Measurements from ENCODE around the gene STYXL2.

STYXL2 gene

DNA sequence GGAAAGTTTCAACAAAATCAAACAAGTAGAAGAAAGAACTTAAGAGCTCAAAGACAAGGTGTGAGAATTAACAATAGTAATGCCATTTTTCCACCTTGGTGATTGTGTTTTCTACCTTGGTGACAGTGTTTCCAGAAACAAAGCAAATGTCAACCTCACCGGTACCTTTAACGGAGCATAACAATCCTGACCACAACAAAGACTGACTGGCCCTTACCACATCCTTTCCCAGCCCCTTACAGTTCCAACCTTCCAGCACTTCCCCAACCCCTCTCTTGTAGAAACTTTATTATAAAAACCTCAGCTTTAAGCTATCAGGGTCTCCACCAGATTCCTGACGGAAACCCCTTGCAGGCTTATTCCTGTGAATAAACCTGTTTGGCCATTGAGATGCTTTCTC, 16.7 kb downstream of the STYXL2 start:
- no peak for DNase-seq

DNA sequence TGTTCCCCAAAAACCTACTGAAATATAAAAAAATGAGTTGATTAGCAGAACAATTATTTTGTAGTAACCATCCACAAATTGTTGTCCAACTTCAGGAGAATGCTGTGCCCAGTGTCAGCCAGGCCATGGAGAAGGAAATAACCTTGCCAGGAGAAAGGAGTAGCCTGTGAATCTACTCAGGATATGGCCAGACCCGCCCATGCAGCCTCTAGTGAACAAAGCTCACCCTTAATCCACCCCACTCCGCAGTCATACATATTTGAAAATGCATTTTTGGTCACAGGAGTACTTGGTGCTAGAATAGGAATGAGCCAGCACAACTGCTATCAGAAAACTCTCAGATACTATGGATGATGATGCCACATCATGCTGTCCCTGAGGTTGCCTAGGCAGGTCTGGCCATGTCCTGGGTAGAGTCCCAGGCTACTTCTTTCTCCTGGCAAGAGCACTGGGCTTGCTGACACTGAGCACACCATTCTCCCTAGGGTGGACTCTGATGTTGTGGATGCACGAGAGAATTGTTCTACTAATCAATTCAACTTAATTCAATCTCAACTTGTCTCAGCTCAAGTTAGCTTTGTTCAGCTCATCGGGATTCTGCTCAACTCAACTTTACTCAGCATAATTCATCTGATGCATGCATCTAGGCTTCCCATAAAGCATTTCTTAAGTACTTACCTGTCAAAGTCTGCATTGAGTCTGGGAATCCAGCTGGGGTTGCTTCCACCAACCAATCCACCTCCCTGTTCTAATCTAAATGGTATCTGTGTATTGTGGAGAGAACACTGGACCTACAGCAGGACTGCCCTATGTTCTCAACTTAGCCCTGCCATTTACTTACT, 18.2 kb downstream of the STYXL2 start:
- no peak for DNase-seq

DNA sequence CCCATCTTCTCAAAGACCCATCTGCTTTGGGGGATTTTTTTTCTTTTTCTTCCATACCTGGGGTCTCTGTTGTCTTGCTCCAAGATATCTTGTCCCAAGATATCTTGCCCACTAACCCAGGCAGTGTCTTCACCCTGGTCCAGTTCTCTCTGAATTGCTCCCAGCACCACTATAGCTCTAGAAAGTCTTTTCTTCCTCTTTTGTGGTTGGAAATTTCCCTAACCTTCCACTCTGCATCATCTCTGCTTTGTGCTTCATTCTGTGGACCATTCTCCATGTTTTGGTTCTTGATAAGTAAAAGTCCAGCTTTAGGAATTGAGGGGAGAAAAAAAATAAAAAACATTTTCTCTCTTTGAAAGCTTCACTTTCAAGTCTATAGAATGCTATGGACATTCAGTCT, 20.9 kb downstream of the STYXL2 start:
- no peak for DNase-seq

DNA sequence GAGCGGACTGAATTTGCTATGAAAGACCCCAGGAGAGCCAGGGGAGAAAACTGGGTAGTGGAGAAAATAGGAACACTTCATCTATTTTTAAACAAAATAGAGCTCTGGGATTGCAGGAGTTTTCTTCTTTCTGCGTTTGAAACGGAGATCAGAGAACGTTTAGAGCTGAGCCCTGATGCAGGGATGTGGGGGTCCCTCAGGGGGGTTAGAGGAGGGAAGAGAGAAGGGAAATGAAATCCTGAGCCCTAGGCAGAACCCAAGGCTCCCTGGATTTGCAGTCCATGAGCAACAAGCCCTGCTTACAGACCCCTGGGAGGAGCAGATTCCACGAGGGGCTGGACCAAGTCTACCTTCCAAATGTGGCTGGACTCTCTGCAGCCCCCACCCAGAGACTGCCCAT, 21.8 kb downstream of the STYXL2 start:
- no peak for DNase-seq

DNA sequence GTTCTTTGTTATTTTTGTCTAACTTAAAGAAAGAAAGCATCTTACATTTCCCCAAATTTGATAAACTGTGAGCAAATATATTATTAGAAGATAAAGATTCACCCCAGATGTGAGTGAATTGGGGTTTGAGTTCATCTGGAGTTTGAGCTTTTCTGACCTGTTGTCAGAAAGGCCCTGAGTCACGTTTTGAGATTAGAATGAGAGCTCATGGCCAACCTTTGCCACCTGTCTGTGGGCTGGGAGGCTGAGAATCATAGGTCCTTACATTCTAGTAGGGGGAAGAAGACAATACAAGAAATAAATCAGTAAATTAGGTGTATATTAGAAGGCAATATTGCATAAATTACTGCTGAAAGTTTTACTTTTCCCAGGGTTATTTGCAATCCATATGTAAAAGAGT, 22.3 kb downstream of the STYXL2 start:
- no peak for DNase-seq

DNA sequence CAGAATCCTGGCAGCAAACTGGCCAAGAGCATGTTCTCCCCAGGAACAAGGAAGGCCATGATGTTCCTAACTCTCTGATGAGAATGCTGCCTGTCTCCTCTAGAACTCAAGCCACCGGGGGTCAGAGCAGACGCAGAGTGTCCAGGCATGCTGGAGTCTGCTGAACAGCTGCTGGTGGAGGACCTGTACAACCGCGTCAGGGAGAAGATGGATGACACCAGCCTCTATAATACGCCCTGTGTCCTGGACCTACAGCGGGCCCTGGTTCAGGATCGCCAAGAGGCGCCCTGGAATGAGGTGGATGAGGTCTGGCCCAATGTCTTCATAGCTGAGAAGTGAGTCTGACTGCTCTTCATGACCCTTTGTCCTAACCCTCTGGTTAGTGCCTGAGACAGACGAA, 23.4 kb downstream of the STYXL2 start:
- no peak for DNase-seq

DNA sequence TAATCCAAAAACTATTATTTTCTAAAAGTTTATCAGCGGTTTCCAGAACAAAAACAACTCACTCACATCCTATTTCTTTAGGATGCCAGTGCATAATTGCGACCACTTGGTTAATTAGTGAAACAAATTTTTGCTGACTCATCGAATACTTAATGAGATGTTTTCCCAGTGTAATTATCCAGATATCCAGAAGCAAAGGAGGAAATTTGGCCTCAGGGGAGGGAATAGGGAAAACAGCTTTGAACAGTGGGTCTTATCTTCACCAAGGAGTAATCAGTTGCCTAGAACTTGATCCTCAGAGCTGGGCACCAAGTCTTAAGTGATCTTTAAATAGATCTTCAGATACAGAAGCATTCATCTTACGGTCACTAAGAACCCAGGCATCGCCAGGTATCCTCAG, 24.3 kb downstream of the STYXL2 start:
- DNase-seq = no peak

DNA sequence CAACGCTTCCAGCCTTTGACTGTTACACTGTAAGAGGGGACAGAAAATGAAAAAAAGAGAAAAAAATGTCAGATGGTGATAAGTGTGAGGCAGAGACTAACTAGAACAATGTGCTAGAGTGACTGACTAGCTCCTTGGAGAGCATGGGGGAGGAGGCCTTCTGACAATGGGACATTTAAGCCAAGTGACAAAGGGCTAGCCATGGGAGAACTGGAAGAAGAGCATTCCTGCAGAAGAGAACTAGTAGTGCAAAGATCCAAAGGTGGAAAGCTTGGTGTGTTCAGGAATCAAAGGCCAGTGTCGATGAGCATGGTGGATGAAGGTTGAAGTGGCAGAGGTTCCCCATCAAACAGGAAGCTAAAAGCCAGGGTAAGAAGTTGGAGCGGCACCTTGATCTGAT, 25.8 kb downstream of the STYXL2 start:
- DNase-seq = no peak

DNA sequence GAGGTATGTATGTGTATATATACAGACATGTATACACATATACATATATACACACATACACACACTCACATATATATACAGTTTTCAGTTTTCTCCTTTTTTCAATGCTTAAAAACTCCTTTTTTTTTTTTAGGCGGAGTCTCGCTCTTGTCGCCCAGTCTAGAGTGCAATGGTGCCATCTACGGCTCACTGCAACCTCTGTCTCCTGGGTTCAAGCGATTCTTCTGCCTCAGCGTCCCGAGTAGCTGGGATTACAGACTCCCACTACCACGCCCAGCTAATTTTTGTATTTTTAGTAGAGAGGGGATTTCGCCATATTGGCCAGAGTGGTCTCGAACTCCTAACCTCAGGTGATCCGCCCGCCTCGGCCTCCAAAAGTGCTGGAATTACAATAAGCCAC, 27.0 kb downstream of the STYXL2 start:
- DNase-seq = no peak

DNA sequence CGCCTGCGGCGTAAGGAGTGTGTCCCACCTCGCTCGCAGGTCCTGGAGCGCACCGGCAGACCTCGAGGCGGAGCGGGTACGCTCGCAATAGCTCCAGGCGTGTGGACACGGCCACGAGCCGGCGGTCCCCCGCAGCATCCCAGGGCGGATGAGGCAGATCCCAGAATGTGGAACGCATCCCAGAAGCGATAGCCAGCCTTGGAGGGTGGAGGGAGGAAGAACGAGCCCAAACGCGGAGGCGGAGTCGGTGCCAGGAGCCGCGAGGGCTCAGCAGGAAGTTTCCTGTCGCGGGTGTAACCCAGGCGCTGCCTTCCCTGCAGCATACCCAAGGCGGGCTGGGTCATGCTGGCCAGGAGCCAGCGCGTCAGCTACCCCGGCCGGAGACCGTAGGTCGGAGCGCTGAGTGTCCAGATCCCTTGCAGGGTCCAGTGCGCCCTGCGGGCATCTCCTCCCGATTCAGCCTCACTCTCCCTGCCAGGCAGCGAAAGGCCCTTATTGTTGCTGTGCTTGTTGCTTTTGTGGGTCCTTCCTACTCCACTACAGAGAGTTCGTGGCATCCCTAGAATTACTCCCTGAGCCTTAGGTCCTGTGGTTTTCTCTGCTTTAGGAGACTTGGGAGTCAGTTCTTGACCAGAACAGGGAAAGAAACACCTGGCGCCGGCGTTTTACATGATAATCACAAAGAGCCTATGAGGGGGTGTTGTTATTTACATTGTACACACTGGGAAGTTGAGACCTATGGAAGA, 27.7 kb downstream of the STYXL2 start:
- peak; percentile 42 for DNase-seq

DNA sequence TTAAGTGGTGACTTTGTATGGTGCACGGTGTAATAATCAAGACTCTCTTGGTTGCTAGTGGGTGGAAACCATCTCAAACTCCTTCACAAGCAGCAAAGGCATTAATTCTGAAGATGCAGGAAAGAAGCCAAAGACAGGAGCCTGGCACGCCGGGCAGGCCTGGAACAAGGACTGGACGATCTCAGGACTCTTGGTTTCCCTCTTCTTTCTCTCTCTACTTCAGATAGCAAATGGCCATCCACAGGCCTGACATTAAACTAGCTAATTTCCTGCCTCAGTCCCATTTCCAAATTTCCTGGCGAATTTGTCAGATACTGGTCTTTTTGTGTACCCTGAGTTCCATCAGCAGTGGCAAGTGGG, 28.2 kb downstream of the STYXL2 start:
- no peak for DNase-seq

DNA sequence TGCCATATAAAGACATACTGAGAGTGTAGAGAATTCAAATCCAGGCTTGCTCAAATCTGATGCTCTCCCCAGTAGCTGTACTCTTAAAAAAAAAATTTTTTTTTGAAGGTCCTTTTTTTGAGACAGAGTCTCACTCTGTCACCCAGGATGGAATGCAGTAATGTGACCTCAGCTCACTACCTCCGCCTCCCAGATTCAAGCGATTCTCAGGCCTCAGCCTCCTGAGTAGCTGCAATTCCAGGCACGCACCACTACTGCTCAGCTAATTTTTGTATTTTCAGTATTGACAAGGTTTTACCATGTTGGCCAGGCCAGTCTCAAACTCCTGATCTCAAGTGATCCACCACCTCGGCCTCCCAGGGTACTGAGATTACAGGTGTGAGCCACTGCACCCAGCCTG, 28.7 kb downstream of the STYXL2 start:
- no peak for DNase-seq

DNA sequence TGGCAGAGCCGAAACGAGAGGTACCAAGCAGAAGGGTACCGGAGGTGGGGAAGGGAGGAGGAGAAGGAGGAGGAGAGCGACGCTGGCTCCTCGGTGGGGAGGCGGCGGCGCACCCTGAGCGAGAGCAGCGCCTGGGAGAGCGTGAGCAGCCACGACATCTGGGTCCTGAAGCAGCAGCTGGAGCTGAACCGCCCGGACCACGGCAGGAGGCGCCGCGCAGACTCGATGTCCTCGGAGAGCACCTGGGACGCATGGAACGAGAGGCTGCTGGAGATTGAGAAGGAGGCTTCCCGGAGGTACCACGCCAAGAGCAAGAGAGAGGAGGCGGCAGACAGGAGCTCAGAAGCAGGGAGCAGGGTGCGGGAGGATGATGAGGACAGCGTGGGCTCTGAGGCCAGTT, 32.4 kb downstream of the STYXL2 start:
- no peak for DNase-seq

DNA sequence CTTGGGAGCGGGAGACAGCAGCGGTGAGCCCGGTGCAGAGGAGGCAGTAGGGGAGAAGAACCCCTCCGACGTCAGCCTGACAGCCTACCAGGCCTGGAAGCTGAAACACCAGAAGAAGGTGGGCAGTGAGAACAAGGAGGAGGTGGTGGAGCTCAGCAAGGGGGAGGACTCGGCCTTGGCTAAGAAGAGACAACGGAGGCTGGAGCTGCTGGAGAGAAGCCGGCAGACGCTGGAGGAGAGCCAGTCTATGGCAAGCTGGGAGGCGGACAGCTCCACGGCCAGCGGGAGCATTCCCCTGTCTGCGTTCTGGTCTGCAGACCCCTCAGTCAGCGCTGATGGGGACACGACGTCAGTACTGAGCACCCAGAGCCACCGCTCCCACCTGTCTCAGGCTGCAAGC, 32.9 kb downstream of the STYXL2 start:
- DNase-seq = no peak

DNA sequence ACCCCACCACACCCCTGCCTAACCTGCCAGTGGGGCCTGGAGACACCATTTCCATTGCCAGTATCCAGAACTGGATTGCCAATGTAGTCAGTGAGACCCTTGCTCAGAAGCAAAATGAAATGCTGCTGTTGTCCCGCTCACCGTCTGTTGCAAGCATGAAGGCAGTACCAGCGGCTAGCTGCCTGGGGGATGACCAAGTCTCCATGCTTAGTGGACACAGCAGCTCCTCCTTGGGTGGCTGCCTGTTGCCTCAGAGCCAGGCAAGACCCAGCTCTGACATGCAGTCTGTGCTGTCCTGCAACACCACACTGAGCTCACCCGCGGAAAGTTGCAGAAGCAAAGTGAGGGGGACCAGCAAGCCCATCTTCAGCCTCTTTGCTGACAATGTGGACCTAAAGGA, 33.4 kb downstream of the STYXL2 start:
- DNase-seq = no peak

DNA sequence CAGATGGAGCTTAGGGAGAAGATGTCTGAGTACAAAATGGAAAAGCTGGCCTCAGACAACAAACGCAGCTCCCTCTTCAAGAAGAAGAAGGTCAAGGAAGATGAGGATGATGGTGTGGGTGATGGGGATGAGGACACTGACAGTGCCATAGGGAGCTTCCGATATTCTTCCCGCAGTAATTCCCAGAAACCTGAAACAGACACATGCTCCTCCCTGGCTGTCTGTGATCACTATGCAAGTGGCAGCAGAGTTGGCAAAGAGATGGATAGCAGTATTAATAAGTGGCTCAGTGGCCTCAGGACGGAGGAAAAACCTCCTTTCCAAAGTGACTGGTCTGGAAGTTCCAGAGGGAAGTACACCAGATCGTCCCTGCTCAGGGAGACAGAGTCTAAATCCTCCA, 33.8 kb downstream of the STYXL2 start:
- no peak for DNase-seq

DNA sequence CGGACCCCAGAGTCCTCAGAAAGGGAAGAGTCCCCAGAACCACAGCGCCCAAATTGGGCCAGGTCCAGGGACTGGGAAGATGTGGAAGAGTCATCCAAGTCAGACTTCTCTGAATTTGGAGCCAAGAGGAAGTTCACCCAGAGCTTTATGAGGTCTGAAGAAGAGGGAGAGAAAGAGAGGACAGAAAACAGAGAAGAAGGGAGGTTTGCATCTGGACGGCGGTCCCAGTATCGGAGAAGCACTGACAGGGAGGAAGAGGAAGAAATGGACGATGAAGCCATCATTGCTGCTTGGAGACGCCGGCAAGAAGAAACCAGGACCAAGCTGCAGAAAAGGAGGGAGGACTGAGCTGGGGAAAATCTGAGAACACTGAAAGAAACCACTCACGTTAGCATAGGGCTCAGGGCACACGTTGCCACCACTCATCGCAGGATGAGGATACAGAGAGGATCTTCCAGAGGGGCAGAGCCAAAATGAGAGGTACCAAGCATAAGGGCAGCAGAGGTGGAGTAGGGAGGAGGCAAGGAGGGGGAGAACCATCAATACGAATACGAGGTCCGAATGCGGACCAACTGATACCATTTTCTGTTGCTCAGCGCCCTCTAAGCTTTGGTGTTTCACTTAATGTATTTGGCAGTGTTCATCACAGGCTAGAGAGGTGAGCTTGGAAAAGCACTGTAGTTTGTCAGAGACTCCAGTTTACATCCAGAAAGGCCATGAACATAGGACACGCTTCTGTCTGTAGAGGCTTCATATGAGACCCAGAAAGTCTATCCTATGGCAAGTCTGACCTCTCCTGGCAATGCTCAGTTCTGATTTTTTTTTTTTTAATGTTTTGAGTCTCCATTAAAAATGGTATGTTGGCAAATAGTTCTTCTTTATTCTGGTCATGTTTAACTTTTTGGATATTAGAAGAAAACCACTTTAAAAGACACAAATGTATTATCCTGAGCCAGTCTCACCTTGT, 34.7 kb downstream of the STYXL2 start:
- DNase-seq = no peak

DNA sequence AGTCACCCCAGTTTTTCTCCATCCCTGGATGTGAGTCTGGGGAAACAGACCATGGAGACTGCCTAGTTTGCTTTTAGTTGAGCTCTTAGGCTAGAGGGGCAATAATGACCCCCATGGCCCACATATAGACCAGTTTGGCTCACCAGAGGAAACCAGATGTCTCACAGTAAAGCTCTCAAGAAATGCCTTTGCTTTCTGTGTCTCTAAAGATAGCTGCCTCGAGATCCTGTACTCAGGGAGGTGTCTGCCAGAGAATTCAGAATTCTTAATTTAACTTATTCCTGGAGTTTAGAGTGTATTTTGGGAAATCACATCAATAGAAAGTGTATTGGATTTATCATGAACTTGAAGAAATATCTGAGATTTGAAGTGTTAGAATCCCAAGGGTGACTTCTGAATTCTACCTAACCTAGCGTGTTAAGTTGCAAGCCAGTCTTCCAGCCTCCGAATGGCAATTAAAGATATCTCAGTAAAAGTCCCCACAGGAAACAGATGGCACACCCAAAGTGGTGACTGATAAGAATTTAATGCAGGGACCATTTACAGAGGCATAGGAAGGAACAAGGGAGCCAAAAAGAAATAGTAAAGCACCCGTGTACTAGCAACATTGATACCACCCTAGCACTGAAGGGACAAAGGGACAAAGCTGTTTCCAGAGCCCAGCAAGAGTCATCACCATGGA, 37.1 kb downstream of the STYXL2 start:
- no peak for DNase-seq

DNA sequence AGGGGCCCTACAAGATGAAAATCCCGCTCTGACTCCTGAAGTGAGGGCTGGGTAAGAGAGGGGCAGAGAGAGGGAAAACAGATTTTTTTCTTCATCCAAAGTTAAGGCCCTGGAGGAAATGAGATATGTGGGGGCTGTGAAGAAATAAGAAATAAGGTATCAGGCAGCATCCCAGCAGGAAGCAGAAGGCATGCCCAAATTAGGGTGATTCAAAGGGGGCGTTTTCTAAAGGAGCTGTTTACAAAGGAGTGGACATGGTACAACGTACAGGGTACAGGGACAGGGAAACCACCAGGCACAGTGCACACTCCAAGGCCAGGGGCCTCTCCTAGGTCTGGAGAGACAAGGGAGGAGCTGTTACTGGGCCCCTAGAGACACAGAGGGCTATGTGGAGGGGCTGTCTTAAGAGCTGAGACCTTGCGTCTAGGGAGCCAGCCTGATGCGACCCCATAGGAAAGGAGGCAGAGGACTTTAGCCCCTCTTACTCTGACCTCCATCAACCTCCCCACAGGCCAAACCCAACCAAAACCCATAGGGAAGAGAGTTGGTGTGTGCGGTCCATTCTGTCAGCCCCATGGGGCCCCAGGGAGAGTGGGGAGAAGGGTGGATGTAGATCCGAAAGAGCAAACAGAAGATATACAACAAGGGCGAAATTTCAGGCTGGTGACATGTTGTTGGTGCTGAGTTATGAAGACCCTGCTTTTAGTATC, 38.6 kb downstream of the STYXL2 start:
- DNase-seq = no peak

DNA sequence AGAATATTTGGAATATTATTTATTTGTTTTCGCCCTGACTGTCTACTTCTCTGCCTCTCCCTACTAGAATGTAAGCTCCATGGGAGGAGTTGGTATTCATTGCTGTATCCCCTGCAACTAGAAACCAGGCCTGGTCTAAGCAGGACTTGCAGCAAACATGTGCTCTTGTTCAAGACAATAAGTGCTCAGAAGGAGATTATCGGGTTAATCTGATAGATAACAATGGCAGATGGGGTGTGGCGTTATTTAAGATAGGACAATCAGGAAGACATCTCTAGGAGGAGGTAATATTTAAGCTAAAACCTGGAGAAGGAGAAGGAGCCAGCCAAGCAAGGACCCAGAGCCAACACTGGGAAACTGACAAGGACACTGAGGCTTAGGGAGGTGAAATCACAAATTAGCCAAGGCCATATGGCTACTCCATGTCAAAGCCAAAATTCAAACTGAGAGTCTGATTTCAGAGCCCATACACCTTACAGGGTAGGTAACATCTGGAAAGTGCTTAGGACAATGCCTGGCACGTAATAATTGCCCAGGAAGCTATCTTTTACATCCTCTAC, 41.5 kb downstream of the STYXL2 start:
- DNase-seq = no peak

DNA sequence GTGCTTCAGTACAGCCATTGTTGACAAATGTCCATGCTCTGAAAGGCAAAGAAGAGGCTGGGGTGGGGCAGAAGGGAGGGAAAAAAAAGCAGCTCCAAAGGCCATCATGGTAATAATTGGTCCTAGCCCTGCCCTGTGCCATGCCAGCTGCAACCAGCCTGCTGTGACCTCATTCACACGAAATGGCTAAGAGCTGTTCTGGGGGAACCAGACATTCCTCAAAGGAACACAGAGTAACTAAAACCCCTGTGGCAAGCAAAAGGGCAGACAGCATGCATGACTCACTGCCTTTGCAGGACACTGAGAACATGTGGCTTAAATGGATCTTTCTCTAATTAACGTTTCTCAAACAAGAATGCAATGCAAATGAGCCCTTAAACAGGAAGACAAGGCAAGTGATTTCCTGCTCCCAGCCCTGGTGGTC, 42.3 kb downstream of the STYXL2 start:
- DNase-seq = no peak

DNA sequence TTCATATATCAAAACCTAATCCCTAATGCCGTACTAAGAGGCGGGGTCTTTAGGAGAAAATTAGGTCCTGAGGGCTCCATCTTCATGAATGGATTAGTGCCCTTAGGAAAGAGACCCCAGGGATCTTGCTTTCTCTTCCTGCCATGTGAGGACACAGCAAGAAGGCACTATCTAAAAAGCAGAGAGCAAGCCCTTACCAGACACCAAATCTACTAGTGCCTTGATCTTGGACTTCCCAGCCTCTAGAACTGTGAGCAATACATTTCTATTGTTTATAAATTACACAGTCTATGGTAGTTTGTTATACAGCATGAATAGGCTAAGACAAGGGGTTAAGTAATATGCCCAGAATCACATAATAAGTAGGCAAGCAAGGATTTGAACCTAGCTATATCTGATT, 42.9 kb downstream of the STYXL2 start:
- no peak for DNase-seq
